Osteoblast (primary cell): ENCODE results near the gene KNSTRN. TPM values are rescaled to one million over a fixed set of nuclear protein-coding genes. Genes with fewer than 3 reads are reported as not detected.

ENCODE experiments used
- DNase-seq: peaks from one replicate; pipeline ENCODE4 v3.0.0; 2011; ENCODE audit warnings: low spot score, mixed read lengths; ENCODE audit not compliant: insufficient read length; ENCODE audit errors: missing footprints
- H2AFZ ChIP-seq: 2 replicates; pipeline ENCODE4 v1.6.0; 2011; ENCODE audit warnings: mild to moderate bottlenecking, low read length
- H3K27ac ChIP-seq: 2 replicates; pipeline ENCODE4 v1.5.1; 2011; ENCODE audit warnings: mild to moderate bottlenecking, low read depth, low read length, moderate library complexity
- H3K27me3 ChIP-seq: 2 replicates; pipeline ENCODE4 v1.6.0; 2012; ENCODE audit warnings: mild to moderate bottlenecking, control low read depth, inconsistent platforms, low read length, moderate library complexity; ENCODE audit not compliant: insufficient read depth
- H3K36me3 ChIP-seq: 2 replicates; pipeline ENCODE4 v1.5.1; 2011; ENCODE audit warnings: mild to moderate bottlenecking, low read length, control low read depth, moderate library complexity; ENCODE audit not compliant: insufficient read depth
- H3K4me1 ChIP-seq: 2 replicates; pipeline ENCODE4 v1.5.1; 2011; ENCODE audit warnings: mild to moderate bottlenecking, low read length, control low read depth, moderate library complexity; ENCODE audit not compliant: insufficient read depth
- H3K4me2 ChIP-seq: 2 replicates; pipeline ENCODE4 v1.6.0; 2011; ENCODE audit warnings: mild to moderate bottlenecking, low read length; ENCODE audit not compliant: insufficient read depth
- H3K4me3 ChIP-seq: fragments of 200-600 bp; sonication (generic); 3 replicates; pipeline ENCODE4 v1.5.1; 2012; ENCODE audit warnings: mild to moderate bottlenecking, low read length, inconsistent platforms; ENCODE audit not compliant: insufficient read depth
- H3K79me2 ChIP-seq: 2 replicates; pipeline ENCODE4 v1.6.0; 2012; ENCODE audit warnings: mild to moderate bottlenecking, low read length, control low read depth, inconsistent platforms; ENCODE audit not compliant: insufficient read depth
- H3K9me3 ChIP-seq: 2 replicates; pipeline ENCODE4 v1.5.1; 2011; ENCODE audit warnings: low read depth, low read length, control low read depth
- H4K20me1 ChIP-seq: 2 replicates; pipeline ENCODE4 v1.6.0; 2012; ENCODE audit warnings: mild to moderate bottlenecking, low read length, control low read depth; ENCODE audit not compliant: insufficient read depth
- total RNA-seq: library from RNA; depleted of rRNA; stranded (reverse); fragments of >200 nt; gene quantifications from 2 replicates; pipeline ENCODE4 v1.2.3, GENCODE V29; 2012
- TF ChIP-seq, protein P1 (sequence below): IDR thresholded peaks from 2 replicates; pipeline ENCODE4 v1.5.1; 2011; ENCODE audit warnings: mild to moderate bottlenecking, low read depth, low read length, moderate library complexity; ENCODE audit errors: extremely low read depth

Gene KNSTRN
- total RNA-seq, 1 donor: 19.9 TPM

- no peak overlapping the region for H3K4me3 ChIP-seq
- H4K20me1 ChIP-seq: no peaks in the 10 kb centered on the region
- H3K36me3 ChIP-seq: no peaks in the 10 kb centered on the region
- H3K27ac ChIP-seq: no peak overlapping the region
- peaks cover 4% of the 10 kb centered on the region for H3K4me1 ChIP-seq
- no peaks in the 10 kb centered on the region for H3K9me3 ChIP-seq
- H3K79me2 ChIP-seq: no peaks in the 10 kb centered on the region
- peak; percentile 84 for DNase-seq
- TF ChIP-seq, protein P1, sequence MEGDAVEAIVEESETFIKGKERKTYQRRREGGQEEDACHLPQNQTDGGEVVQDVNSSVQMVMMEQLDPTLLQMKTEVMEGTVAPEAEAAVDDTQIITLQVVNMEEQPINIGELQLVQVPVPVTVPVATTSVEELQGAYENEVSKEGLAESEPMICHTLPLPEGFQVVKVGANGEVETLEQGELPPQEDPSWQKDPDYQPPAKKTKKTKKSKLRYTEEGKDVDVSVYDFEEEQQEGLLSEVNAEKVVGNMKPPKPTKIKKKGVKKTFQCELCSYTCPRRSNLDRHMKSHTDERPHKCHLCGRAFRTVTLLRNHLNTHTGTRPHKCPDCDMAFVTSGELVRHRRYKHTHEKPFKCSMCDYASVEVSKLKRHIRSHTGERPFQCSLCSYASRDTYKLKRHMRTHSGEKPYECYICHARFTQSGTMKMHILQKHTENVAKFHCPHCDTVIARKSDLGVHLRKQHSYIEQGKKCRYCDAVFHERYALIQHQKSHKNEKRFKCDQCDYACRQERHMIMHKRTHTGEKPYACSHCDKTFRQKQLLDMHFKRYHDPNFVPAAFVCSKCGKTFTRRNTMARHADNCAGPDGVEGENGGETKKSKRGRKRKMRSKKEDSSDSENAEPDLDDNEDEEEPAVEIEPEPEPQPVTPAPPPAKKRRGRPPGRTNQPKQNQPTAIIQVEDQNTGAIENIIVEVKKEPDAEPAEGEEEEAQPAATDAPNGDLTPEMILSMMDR: no peak
- no peak overlapping the region for H2AFZ ChIP-seq
- H3K4me2 ChIP-seq: no peak overlapping the region
- H3K27me3 ChIP-seq: peaks cover 12% of the 10 kb centered on the region
These were observed 18.3 kb upstream of the KNSTRN start for GRCh38 chr15:40364251-40364650.

DNA sequence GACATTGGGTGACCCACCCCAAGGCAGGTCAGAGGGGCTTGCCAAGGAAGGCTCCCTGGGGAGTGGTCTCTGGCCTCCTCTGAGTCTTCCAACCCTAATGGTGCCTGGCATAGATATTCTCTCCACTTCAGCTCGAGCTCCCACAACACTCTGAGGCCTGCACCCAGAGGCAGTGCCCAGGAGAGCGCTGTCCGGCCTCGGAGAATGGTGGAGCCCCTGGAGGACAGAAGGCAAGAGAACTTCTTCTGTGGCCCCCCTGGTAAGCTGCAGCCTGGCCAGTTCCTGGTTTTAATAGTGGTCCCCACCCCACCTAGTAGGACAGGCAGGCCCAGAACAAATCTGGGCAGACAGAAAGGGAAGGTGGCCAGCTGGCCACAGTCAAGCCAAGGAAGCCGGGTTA, 17.5 kb upstream of the KNSTRN start:
- peak; percentile 61 for DNase-seq
- no peak overlapping the region for H3K4me2 ChIP-seq
- TF ChIP-seq, protein P1: no peak
- H3K9me3 ChIP-seq: no peaks in the 10 kb centered on the region
- H3K27ac ChIP-seq: no peak overlapping the region
- no peak overlapping the region for H3K4me3 ChIP-seq
- H3K79me2 ChIP-seq: no peaks in the 10 kb centered on the region
- no peak overlapping the region for H2AFZ ChIP-seq
- H3K27me3 ChIP-seq: peaks cover 10% of the 10 kb centered on the region
- H3K4me1 ChIP-seq: peaks cover 4% of the 10 kb centered on the region
- H4K20me1 ChIP-seq: no peaks in the 10 kb centered on the region
- H3K36me3 ChIP-seq: no peaks in the 10 kb centered on the region

GRCh38 chr15:40365624-40366456, 16.7 kb upstream of the KNSTRN start:
- Histone ChIP-seq H3K4me3 (no peak overlapping the region), H3K27ac (no peak overlapping the region)

More at GRCh38 chr15:40365624-40366456, 16.7 kb upstream of the KNSTRN start:
- DNase-seq: peak; percentile 77
- H3K79me2 ChIP-seq: no peaks in the 10 kb centered on the region
- peaks cover 10% of the 10 kb centered on the region for H3K27me3 ChIP-seq
- H3K36me3 ChIP-seq: no peaks in the 10 kb centered on the region
- no peaks in the 10 kb centered on the region for H4K20me1 ChIP-seq
- H2AFZ ChIP-seq: no peak overlapping the region
- H3K9me3 ChIP-seq: no peaks in the 10 kb centered on the region
- no peak overlapping the region for H3K4me2 ChIP-seq
- TF ChIP-seq, protein P1: no peak
- H3K4me1 ChIP-seq: peaks cover 4% of the 10 kb centered on the region
